Transverse colon (tissue), 4 donors: ENCODE data around the gene PRKCH. TPM values are rescaled to one million over a fixed set of nuclear protein-coding genes. Genes with fewer than 3 reads are reported as not detected.
A peak's percentile ranks its signal among the peaks of the same experiment; 100 is the strongest.

Experiments used
- DNase-seq: peaks from one replicate; pipeline ENCODE4 v3.0.0-alpha.2; 2019
- H3K27ac ChIP-seq, 4 donors: fragments of 200-600 bp; sonication (generic); 2 replicates each; pipeline ENCODE4 v1.5.1; 2016 to 2018; ENCODE audit warnings: inconsistent platforms in 4 of 4
- H3K27me3 ChIP-seq: fragments of 200-600 bp; sonication (generic); 2 replicates; pipeline ENCODE4 v1.5.1; 2017; ENCODE audit warnings: inconsistent platforms
- H3K36me3 ChIP-seq, 4 donors: fragments of 200-600 bp; sonication (generic); 2 replicates each; pipeline ENCODE4 v1.5.1; 2017 to 2019; ENCODE audit warnings: inconsistent platforms in 4 of 4
- H3K4me1 ChIP-seq, 4 donors: fragments of 200-600 bp; sonication (generic); 2 replicates each; pipeline ENCODE4 v1.5.1; 2017 to 2020; ENCODE audit warnings: inconsistent platforms in 4 of 4
- H3K4me3 ChIP-seq, 4 donors: fragments of 200-600 bp; sonication (generic); 1 replicate in 1 of 4; 2 replicates in 3 of 4; pipeline versions ENCODE4 v1.5.1 to v1.6.1; 2017 to 2019; ENCODE audit warnings: inconsistent platforms in 4 of 4
- H3K9me3 ChIP-seq, 2 donors: fragments of 200-600 bp; sonication (generic); 2 replicates each; pipeline ENCODE4 v1.5.1; 2017 to 2019; ENCODE audit warnings: inconsistent platforms in 2 of 2
- EP300 ChIP-seq: sonication (generic); formaldehyde crosslinking; IDR thresholded peaks from one replicate; pipeline ENCODE4 v1.6.1; 2017; ENCODE audit warnings: antibody characterized with exemption, low read depth
- POLR2A ChIP-seq: fragments of 450-650 bp; IDR thresholded peaks from one replicate; pipeline ENCODE4 v1.6.1; 2016; ENCODE audit warnings: antibody characterized with exemption, mild to moderate bottlenecking, moderate library complexity
- POLR2AphosphoS5 ChIP-seq, 3 donors: sonication (generic); formaldehyde crosslinking; IDR thresholded peaks; one replicate each; pipeline ENCODE4 v1.6.1; 2016; ENCODE audit warnings: antibody characterized with exemption in 3 of 3
- WGBS, 2 donors: methylation state at CpG; one replicate each; pipeline ENCODE4 v1.1.5; 2018; ENCODE audit warnings: low coverage in 1 of 2; 5-methylcytosine and 5-hydroxymethylcytosine counted together
- in situ Hi-C, 4 donors: fragments of 200-750 bp; cut with MboI; loops; one replicate each; pipeline versions ENCODE4 v1.15.0 to v1.15.1; 2017; ENCODE audit warnings: low sequenced_read_pairs in 3 of 4, low pct_ligation_motif_present in 1 of 4, low pct_unique_long_range_greater_than_20kb in 1 of 4
- intact Hi-C: fragments of 100-400 bp; cut with DNase I; formaldehyde crosslinking; loops from one replicate; pipeline ENCODE4 v1.15.1; 2023; ENCODE audit warnings: low total_unique reads
- total RNA-seq, 4 donors: library from RNA; depleted of rRNA; stranded (reverse); fragments of >200 nt; gene quantifications; one replicate each; pipeline ENCODE4 v1.1.0, GENCODE V29; 2016
- TF ChIP-seq, protein P1 (sequence below), 5 experiments: fragments of 200-600 bp in 3 of 5; fragments of 450-650 bp in 2 of 5; sonication (generic) in 3 of 5; IDR thresholded peaks; 1 replicate in 2 of 5; 2 replicates in 3 of 5; pipeline ENCODE4 v1.5.1; 2016 to 2017; ENCODE audit warnings: antibody characterized with exemption in 5 of 5, inconsistent platforms in 3 of 5, mild to moderate bottlenecking in 2 of 5, moderate library complexity in 1 of 5

The PRKCH gene
- total RNA-seq, 4 donors from 2014 or later: 12.4 to 38.9 (median 27.0) TPM

DNA sequence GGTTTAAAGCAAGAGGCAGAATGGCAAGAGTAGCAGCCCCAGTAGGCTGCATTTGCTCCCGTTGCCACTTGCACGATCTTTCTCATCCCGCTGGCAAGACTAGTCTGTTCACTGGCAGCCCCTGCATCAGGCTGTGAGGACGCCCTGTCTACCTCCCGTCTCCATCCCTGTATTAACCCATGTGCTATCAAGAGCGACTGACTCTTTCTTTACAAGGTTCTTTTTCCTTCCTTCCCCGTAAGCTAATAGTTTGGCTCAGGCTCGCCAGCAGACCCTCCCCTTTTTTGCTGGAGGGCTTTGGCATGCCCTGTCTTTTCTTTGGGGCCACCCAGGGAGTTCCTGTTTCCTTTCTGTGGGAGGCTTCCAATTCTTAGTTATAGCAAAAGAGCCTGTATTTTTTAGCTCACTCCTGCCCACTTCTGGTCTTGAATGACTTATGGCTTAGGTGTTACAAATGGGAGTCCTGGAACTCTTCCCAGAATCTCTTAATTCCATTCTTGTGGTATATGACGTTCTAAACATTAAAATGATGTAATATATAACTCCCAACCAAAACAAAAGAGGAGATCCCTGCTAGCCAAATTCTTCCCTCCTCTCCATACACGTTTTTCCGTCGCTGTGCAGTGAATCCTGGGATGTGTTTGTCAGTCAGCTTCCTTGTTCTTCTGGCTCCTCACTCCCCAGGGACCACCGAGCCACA is 149.0 kb downstream of the PRKCH start:
- 51 to 74% methylated on average over 12 to 13 of the region's 13 CpGs for WGBS, 2 donors
- Histone ChIP-seq H3K9me3 (no peaks in the 10 kb centered on the region), H3K4me1 (peaks cover 7 to 49% (median 17%) of the 10 kb centered on the region in 4 donors), H3K4me3 (no peak overlapping the region), H3K27me3 (no peaks in the 10 kb centered on the region), H3K27ac (peak overlapping the region; percentile 34 to 70 (median 64)), H3K36me3 (no peaks in the 10 kb centered on the region)
- in situ Hi-C loops: loop anchor here in 2 of 4 donors (25.0 kb wide), 2 partner anchors 267 to 642 kb away; no protein-coding TSS in a partner anchor
- no peak for TF ChIP-seq POLR2A
- no peak for TF ChIP-seq POLR2AphosphoS5 (IDR thresholded peaks at IDR 0.05)
- no peak for TF ChIP-seq EP300
- TF ChIP-seq, protein P1, sequence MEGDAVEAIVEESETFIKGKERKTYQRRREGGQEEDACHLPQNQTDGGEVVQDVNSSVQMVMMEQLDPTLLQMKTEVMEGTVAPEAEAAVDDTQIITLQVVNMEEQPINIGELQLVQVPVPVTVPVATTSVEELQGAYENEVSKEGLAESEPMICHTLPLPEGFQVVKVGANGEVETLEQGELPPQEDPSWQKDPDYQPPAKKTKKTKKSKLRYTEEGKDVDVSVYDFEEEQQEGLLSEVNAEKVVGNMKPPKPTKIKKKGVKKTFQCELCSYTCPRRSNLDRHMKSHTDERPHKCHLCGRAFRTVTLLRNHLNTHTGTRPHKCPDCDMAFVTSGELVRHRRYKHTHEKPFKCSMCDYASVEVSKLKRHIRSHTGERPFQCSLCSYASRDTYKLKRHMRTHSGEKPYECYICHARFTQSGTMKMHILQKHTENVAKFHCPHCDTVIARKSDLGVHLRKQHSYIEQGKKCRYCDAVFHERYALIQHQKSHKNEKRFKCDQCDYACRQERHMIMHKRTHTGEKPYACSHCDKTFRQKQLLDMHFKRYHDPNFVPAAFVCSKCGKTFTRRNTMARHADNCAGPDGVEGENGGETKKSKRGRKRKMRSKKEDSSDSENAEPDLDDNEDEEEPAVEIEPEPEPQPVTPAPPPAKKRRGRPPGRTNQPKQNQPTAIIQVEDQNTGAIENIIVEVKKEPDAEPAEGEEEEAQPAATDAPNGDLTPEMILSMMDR (IDR thresholded peaks at IDR 0.05): no peak
- DNase-seq: no peak
- intact Hi-C loops: no loop called here

DNA sequence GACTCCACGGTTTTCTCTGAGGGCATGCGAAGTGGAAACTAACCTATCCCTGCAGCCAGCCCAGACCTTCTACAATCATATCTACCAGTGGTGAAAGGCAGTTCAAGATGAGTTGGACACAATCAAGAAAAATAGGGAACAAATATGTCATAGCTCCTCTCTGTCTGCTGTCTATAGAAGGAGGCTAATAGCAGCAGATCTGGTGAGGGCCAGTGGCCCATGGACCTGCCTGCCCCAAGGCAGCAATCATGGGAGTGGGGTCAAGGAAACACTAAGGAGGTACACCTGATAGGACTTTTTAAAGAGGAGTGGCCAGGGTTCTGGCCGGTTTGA is 149.5 kb downstream of the PRKCH start:
- in situ Hi-C loops: loop anchor here in 2 of 4 donors (25.0 kb wide), 2 partner anchors 266 to 641 kb away; no protein-coding TSS in a partner anchor
- no peak overlapping the region for H3K4me3 ChIP-seq
- 62 to 75% methylated on average over 1 to 3 of the region's 3 CpGs for WGBS, 2 donors
- intact Hi-C loops: no loop called here
- TF ChIP-seq POLR2A (no peak), POLR2AphosphoS5 (IDR thresholded peaks at IDR 0.05) (no peak), EP300 (no peak)
- TF ChIP-seq, protein P1 (IDR thresholded peaks at IDR 0.05): no peak
- no peaks in the 10 kb centered on the region for H3K27me3 ChIP-seq
- H3K9me3 ChIP-seq: no peaks in the 10 kb centered on the region
- no peak for DNase-seq
- H3K36me3 ChIP-seq: no peaks in the 10 kb centered on the region
- peaks cover 7 to 55% (median 19%) of the 10 kb centered on the region in 4 donors for H3K4me1 ChIP-seq
- H3K27ac ChIP-seq: peak overlapping the region; percentile 34 to 70 (median 64)

DNA sequence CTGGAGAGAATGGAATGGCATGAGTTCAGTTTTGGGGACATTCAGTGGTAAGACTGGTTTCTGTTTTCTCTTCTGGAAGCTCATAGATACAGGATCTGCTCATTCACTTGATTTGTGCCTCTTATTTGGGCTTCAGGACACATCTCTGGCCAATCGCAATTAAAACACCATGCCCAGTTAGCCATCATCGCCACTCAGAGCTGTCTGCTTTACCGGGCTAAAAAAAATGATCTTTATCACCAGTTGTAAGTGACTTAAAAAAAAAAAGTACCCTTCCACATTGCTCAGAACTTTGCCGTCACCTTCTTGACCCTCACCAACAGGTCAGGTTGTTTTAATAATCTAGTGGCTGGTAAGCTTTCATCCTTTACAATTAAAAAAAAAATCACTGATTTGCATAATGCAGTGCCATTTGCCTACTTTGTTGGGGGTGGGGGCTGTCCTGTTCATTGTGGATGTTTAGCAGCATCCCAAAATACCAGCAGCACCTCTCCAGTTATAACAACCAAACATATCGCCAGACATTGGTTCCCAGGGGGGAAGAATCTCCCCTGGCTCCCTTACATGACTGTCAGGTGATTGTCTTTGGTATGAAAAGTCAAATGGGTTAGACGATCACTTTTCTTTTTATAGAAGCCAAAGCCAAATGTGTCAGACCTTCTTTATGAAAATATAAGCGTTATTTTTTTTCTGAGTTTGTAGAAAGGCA is 150.1 kb downstream of the PRKCH start:
- peaks cover 7 to 60% (median 23%) of the 10 kb centered on the region in 4 donors for H3K4me1 ChIP-seq
- H3K4me3 ChIP-seq: peak overlapping the region in 3 of 4 donors; percentile 10 to 31 (median 11)
- WGBS, 2 donors: 65 to 80% methylated on average over 2 to 7 of the region's 7 CpGs
- H3K36me3 ChIP-seq: no peaks in the 10 kb centered on the region
- no peaks in the 10 kb centered on the region for H3K9me3 ChIP-seq
- no peak for TF ChIP-seq POLR2AphosphoS5 (IDR thresholded peaks at IDR 0.05)
- TF ChIP-seq EP300: no peak
- no peak for TF ChIP-seq POLR2A
- peak overlapping the region; percentile 63 to 70 (median 66) for H3K27ac ChIP-seq
- no peak for DNase-seq
- intact Hi-C loops: no loop called here
- in situ Hi-C loops: loop anchor here in 2 of 4 donors (25.0 kb wide), 2 partner anchors 266 to 641 kb away; no protein-coding TSS in a partner anchor
- H3K27me3 ChIP-seq: no peaks in the 10 kb centered on the region

DNA sequence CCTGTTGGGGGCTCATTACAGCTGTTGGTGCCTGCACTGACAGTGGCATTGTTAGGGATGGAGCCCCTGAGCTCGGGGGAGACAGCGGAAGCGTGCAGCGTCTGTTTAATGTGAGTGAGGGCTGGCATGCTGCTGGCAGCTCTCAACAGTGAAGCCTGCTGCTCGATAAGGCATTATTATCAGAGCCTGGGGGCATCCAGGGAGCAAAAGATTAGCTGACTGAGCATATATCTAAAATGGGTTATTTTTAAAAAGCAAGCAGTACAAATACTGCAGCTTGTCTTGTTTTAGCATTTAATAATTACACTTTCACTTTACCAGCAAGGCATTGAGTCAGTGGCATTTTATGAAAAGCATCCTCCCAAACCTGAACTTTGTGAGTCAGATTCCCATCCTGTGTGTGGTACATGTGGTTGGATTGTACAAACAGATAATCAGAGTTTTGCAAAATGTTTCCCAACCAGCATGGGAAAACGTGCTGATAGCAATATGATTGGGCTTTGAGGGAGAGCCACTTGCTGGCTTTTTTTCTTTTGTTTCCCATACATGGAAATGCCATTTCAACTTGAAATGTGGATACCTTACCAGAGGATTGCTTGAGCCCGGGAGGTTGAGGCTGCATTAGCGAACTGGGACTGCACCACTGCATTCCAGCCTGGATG is 150.8 kb downstream of the PRKCH start:
- 48 to 61% methylated on average over 6 to 8 of the region's 8 CpGs for WGBS, 2 donors
- Histone ChIP-seq H3K4me3 (peak overlapping the region in 3 of 4 donors; percentile 10 to 31 (median 11)), H3K4me1 (peaks cover 7 to 66% (median 26%) of the 10 kb centered on the region in 4 donors), H3K27me3 (no peaks in the 10 kb centered on the region), H3K36me3 (no peaks in the 10 kb centered on the region), H3K27ac (peak overlapping the region; percentile 63 to 70 (median 66)), H3K9me3 (no peaks in the 10 kb centered on the region)
- DNase-seq: no peak
- TF ChIP-seq EP300: no peak
- TF ChIP-seq, protein P1 (IDR thresholded peaks at IDR 0.05): no peak
- TF ChIP-seq POLR2A: no peak
- TF ChIP-seq POLR2AphosphoS5 (IDR thresholded peaks at IDR 0.05): peak in 2 of 3 donors; percentile 22 to 47
- intact Hi-C loops: no loop called here
- in situ Hi-C loops: loop anchor here in 2 of 4 donors (25.0 kb wide), 2 partner anchors 265 to 640 kb away; no protein-coding TSS in a partner anchor
